GM19324 (cell line): Measurements from ENCODE around the gene DNAJC7.
"Not testable (repeated sequence)": the region's sequence is repeated elsewhere in the genome, so short reads cannot be mapped to it uniquely, and the experiment has no call there.

Experiments used
- ATAC-seq: cut with Tn5 transposase; IDR thresholded peaks from one replicate; pipeline ENCODE4 v1.9.1; 2021; ENCODE audit warnings: mild to moderate bottlenecking, moderate library complexity; ENCODE audit not compliant: unreplicated experiment, low FRiP score

The DNAJC7 gene

GRCh38 chr17:42042598-42043319, 25.5 kb upstream of the DNAJC7 start:
- no peak for ATAC-seq

DNA sequence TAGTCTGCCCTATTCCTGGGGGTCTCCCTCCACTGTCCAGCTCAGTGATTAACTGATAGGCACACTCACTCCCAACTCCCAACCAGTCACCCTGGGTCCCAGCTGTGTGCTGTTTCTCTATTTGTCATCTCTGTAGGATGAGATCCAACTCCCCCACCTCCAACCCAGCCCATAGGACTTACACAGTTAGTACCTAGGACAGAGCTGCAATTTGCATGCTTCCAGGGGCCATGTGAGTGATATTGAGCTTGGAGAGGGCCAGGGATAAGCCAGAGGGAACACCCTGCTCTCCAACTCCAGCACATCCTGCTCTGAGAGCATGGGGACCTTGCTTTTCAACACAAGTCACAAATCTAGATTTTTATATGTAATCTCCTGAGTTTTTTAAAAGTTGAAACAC, 24.4 kb upstream of the DNAJC7 start:
- ATAC-seq, result no peak

GRCh38 chr17:42040818-42041217, 23.6 kb upstream of the DNAJC7 start:
- ATAC-seq, result no peak

GRCh38 chr17:42039794-42040763, 22.8 kb upstream of the DNAJC7 start:
- ATAC-seq, result no peak

- ATAC-seq, result no peak
Measured at GRCh38 chr17:42038221-42038973, 21.2 kb upstream of the DNAJC7 start.

DNA sequence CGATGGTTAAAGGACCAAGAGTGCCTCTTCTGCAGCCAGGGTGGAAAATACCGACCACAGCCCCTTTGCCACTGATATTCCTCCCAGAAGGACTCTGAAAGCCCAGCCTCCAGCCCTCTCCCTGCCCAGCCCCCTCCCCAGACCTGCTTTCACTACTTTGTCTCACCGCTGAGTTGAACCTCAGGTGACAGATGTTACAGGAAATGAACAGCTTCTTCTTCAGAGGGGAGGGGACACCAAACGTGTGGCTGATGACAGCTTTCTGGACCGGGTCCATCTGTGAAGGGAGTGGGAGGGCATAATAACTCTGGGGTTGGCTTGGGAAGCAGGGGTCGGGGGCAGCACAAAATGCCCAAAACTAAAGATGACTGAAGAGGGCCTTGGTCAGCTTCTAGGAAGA, 16.8 kb upstream of the DNAJC7 start:
- no peak for ATAC-seq

GRCh38 chr17:42031584-42031983, 14.3 kb upstream of the DNAJC7 start:
- ATAC-seq, result no peak

GRCh38 chr17:42028791-42029127, 11.5 kb upstream of the DNAJC7 start:
- no peak for ATAC-seq

DNA sequence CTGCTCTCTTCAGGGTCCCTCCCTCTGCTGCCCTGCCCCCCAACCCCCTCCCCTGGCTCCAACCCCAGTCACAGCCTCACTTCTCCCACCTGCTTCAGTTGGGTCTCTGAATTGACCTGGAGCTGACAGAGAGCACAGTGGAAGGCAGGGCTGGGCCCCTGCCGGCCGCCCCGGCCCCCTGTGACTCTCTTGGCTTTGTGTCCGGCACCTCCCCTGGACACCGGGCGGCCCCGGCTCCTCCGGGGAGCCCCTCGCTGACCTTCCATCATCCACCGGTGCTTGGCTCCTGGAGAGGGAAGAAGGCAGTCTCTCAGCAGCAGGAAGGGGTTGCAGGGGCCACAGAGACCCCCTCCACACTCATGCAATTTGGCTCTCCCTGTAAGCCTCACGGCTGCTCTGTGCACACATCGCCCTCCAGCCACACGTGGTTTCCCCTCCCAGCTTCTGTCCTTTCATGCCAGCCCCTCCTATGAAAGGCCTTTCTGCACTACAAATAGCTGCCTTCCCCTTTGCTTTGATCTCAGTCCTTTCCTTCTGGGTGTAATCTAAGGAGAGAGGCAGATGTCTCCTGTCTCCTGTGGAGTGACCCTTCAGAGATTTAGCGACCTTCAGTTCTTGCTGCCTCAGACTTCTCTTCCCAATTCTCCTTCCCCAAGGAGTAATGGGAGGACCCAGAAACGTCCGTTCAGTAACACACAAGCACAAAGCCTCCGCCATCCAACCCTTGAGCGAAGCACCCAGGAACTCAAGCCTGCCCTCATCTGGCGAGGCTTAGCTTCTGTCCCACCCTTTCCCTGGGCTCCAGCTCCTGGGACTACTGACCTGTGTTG, 10.9 kb upstream of the DNAJC7 start:
- ATAC-seq, result no peak

GRCh38 chr17:42027590-42027889, 10.3 kb upstream of the DNAJC7 start:
- no peak for ATAC-seq

DNA sequence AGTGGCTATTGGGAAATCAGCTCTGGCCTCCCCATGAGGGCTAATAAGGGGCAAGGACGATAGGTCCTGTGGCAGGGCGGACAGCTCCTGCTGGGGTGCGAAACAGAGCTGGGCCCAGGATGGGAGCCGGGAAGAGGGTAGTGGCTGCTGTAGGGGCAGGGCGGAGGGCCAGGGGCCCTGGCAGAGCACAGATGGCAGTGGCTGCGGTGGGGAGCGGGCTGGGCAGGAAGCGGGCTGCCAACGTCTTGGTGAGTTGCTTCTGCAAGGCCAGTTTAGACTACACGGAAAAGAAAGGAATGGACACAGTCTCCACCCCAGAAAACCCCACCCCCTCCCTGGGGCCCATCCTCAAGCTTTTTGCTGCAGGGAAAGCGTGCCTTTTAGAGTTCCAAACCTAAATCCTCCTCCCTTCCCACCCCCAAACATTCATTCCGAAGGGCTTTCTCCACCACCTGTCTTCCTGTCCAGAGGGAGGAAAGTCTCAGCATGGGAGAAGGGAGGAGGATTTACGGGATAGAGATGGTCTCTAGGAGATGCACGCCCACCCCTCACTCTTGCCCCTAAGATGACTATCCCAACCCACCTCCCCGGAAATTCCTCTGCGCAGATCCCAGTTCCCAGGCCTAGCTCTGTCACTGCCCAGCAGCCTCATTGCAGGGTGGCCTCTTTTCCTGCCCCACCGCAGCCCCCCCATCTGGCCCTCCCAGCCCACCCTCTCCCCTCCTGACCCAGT, 9.8 kb upstream of the DNAJC7 start:
- no peak for ATAC-seq

DNA sequence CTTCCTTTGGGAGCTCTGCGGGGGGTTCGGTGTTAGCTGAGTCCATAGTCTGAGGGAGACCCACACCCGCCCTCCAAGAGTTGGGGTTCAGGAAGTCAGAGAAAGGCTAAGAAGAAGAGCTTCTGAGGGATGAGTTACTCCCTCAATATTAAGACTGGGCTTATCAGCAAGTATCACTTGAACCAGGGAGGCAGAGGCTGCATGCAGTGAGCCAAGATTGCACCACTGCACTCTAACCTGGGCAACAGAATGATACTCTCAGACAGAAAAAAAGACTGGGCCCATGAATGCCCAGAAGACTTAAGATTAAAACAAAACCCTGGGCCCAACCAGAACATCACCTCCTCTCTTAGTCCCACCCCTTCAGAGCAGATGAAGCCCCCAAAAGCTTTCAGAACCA, 8.7 kb upstream of the DNAJC7 start:
- no peak for ATAC-seq

- ATAC-seq, result no peak
Measured at GRCh38 chr17:42025191-42025579, 7.9 kb upstream of the DNAJC7 start.

DNA sequence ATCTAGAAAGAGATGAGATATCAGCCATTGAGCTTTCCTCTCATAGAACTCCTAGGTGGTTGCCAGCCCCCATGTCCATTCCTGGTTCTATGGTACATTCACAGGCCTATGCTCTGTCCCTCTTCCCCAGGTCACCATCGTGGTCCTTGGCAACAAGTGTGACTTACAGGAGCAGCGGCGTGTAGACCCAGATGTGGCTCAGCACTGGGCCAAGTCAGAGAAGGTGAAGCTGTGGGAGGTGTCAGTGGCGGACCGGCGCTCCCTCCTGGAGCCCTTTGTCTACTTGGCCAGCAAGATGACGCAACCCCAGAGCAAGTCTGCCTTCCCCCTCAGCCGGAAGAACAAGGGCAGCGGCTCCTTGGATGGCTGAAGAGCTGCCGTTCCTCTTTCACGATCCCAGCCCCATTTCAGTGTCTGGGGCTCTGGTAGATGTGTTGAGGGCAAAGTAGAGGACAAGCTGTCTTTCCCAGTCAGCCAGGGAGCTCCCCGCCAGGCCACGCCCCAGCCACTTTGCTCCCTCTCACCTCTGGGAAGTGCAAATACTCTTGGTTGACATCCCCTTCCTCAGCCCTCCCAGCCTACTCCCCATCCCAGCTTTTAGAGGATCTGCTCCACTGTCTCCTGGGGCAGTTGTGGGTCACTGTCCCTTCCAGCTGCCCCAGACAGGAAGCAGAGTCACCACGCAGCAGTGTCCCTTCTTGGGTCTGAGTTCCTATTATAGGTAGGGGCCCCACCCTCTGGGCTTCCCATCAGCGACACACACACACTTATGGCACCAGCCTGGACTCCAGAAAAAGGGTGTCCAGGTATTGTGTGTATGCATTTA, 6.5 kb upstream of the DNAJC7 start:
- ATAC-seq, result no peak

- not testable (repeated sequence) for ATAC-seq
Measured at GRCh38 chr17:42020845-42021244, 3.6 kb upstream of the DNAJC7 start.

DNA sequence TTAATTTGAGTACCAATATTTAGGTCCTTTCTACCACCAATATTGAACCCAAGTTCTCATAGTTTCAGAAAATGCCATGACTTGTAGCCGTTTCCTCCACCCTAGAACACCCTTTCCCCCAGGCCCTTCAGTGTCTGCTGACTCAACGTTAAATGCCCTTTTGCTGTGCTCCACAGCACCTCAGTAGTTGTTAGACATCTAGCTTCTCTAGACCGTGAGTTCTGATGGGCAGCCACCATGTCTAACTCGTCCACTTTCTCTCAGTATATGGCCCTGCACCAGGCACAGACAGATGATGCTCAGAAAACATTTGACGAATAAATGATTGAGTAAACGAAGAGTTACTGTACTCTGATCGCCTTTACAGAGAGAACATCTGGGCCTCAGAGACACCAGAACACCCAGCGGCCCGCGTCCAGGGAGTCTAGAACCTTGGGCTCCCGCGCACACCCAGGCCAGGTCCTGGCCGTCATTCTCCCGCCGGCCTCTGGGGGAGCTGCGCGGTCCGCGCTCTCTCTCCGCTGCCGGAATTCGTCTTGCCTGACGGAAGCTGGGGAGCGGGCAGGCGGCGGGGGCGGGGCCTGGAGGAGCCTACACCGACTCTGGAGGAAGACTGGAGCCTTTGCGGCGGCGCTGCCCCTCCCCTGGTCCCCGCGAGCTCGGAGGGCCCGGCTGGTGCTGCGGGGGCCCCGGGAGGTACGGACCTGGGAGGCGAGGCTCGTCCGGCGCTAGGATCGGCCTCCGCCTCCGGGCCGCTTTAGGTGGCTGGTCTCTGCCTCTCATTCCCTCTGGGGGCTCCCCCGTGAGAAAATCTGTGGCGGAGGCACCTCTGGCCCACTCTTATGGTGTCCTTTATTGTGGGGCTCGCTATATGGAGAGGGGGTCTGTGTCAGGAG, 2.5 kb upstream of the DNAJC7 start, which contains the start of gene NKIRAS2:
TSS of gene NKIRAS2 (plus strand) at position 582 of the 896 bp plus-strand sequence. CDS start 1,488 bp downstream, outside the sequence.
- ATAC-seq, result peak; percentile 69

GRCh38 chr17:42018988-42019387, 1.7 kb upstream of the DNAJC7 start:
- ATAC-seq, result no peak

DNA sequence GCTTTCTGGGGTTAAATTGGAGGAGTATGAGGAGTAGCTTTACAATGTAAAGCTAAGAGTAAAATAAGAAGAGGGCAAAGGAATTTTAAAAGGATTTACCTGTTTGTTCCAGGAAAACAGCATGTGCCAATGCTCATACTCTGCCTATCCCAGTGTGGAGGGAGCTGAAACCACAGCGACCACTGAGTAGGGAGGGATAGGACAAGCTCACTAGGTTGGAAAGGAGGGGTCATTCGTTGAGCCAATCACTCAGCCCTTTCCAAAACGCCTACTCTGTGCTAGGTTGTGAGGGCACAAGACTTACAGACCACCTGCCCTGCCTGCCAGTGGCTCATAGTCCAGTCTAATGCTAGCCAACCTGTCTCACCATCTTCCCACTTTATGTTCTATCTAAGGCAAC, 1.1 kb upstream of the DNAJC7 start:
- ATAC-seq, result no peak
